ENCODE results near the gene TCERG1.
A peak's percentile ranks its signal among the peaks of the same experiment; 100 is the strongest.

The TCERG1 gene

GRCh38 chr5:146458894-146459293, 11.8 kb downstream of the TCERG1 start:
- no peak for DNase-seq

- peak; percentile 5 for DNase-seq
These were observed 14.2 kb downstream of the TCERG1 start for GRCh38 chr5:146461319-146461718.

DNA sequence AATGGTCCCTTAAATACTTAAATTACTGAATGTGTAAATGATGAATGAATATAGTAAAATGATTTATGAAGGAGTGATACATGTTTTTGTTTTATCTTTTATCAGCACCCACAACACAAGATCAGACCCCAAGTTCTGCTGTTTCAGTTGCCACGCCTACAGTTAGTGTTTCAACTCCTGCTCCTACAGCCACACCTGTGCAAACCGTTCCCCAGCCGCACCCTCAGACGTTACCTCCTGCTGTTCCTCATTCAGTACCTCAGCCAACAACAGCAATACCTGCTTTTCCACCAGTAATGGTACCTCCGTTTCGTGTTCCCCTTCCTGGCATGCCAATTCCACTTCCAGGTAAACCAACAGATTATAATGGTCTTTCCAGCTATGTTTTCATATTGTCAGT, 16.3 kb downstream of the TCERG1 start:
- DNase-seq: no peak

DNA sequence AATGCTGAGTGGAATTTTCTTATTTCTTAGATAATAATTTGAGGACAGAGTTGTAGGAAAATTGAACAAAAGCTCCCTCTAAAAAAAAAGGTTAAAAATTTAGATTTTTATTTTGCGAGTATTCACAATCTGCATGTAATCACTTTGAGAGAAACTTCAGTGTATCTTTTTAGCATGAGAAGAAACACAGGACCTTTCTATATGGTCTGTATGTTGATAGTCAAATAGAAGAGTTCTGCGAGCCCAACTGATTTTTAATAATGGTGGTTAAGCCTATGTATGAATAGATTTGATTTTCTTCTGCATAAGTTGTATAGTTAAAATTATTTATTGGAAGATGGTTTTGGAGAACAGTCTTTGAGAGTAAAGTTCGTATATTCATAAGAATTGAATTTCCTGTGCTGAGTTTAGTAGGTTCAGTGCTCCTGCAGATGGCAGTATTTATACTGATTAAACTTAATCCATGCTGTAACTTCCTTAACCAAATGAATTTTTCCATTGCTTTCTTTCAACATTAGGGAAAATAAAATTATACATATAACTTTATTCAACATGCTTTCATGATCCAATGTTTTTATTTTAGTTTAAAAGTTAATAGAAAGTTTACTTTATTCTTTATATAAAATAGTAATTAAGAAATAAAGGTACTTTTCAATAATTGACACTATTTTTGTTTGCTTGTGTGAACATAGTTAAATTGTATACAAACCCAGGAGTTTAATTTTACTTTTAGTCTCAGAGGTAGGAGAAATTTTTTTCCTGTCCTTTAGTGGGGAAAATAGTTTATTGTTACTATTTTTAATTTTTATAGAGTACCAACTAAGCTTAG, 19.6 kb downstream of the TCERG1 start:
- peak; percentile 13 for DNase-seq

- no peak for DNase-seq
These were observed 20.6 kb downstream of the TCERG1 start for GRCh38 chr5:146467760-146468159.

- no peak for DNase-seq
These were observed 26.9 kb downstream of the TCERG1 start for GRCh38 chr5:146474065-146474464.

GRCh38 chr5:146475190-146475780, 28.2 kb downstream of the TCERG1 start:
- no peak for DNase-seq

DNA sequence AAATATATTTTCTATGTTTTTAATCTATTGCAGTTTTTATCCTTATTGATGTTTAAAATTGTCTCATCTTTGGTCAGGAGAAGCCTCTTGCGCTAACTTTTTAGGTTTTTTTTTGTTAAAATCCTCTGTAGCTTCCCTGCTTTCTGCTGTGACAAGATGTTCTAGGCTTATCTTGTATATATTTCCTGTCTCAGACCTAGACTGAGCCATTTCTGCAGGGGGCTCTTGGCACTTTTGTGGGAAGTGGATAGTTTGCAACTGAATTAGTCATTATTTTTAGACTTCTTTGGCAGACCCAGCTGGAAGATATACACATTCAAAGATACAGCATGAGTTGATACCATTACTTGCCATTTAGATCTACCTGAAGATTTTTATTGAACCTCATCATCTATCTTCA, 28.8 kb downstream of the TCERG1 start:
- DNase-seq: no peak

- DNase-seq: no peak
These were observed 35.6 kb downstream of the TCERG1 start for GRCh38 chr5:146482775-146483174.

GRCh38 chr5:146484714-146485391, 37.7 kb downstream of the TCERG1 start:
- no peak for DNase-seq

- peak; percentile 46 for DNase-seq
These were observed 43.1 kb downstream of the TCERG1 start for GRCh38 chr5:146490089-146490843.

- DNase-seq: no peak
These were observed 47.5 kb downstream of the TCERG1 start for GRCh38 chr5:146494656-146495055.

DNA sequence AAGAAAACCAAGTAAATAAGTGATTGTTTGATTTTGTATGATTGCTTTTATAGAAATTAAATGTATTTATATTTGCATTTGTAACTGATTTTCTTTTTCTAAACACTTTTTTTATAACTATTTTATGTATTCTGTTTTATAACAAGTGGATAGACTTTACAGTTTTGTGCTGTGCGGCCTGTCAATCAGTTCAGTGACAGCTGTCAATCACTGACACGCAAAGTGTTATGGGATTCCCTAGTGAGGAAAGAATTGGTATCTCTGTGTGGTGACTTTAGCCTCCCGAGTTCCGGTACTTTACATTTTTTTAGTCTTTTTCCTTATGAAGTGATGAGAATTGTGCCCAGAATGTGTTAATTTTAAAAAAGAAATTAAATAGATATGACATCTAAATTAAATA, 52.5 kb downstream of the TCERG1 start:
- DNase-seq: no peak

- no peak for DNase-seq
These were observed 60.3 kb downstream of the TCERG1 start for GRCh38 chr5:146507428-146507827.

- DNase-seq: no peak
These were observed 63.5 kb downstream of the TCERG1 start for GRCh38 chr5:146510559-146511125.

DNA sequence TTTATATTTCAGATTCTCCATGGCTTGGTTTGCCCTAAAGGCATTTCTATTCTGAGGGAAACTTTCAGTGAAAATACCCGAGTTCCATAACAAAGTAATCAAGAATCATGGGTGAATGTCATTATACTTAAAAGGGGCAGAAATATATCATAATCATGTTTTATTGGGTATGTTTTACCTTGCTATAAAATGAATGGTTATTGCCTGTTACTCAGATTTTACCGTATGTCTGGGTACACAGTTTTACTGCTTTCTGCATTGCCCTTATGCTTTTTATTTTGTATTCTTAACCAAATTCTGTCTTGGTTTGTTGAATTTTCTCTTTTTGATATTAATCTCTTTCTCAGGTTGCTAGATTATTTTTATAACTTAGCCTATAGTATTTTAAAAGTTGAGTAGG, 66.3 kb downstream of the TCERG1 start:
- DNase-seq: no peak

DNA sequence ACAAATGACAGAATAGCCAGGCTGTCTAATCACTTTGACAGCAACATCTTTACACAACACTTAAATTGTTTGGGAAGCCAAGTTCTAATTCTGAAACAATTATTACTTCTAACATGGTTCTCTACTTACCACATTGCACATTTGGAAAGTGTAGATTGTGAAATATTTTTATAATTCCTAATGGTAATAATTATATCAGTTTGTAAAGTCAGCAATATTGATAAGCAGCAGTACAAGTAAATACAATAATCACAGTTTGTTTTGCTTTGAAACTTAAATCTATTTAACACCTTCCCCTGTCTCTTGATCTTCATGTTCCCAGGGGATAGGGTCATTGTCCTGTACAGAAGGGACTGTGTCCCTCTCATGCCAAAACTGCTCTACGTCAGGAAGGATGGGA, 67.4 kb downstream of the TCERG1 start:
- no peak for DNase-seq

DNA sequence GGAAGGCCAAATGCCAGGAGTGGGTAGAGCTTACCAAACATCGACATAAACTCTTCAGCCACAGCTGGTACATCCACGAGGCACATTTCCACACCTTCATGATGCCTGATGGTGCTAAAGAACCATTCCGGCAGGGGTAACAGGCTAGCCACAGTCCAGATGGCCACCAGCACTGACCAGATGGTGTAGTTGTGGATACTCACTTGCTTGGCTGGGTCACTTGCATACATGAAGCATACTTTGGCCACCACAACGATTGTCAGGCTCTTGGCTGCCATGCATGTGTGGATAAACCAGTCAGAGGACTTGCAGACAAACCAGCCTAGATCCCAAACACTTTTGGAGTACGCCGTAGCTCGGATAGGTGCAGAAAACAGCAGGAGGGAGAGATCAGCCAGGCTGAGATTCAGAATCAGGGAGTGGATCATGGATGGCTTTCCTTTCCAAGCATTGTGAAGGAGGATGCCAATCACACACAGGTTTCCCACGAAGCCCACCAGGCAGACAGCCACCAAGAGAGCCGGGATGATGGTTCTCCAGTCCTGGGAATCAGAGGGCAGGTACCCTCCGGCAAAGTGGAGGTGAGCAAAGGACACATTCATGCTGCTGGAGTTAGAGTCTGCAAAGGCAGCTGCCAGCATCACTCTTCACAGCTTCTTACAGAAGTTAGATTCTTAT, 68.5 kb downstream of the TCERG1 start:
- DNase-seq: no peak

GRCh38 chr5:146516151-146516475, 69.0 kb downstream of the TCERG1 start, which contains the start of gene GPR151:
TSS of gene GPR151 (minus strand) at chr5:146516190. CDS start at chr5:146516113, 77 bp downstream.
- DNase-seq: no peak

- no peak for DNase-seq
These were observed 72.4 kb downstream of the TCERG1 start for GRCh38 chr5:146519554-146519953.

GRCh38 chr5:146520731-146521130, 73.6 kb downstream of the TCERG1 start:
- DNase-seq: no peak
